Loucy (cell line): ENCODE measurements around the gene LYZ.

Experiments
- H2AFZ ChIP-seq: fragments of 200-600 bp; sonication (generic); 2 replicates; pipeline ENCODE4 v1.6.0; 2016; ENCODE audit warnings: antibody characterized with exemption, mild to moderate bottlenecking, low read length, moderate library complexity
- H3F3A ChIP-seq: fragments of 200-600 bp; 2 replicates; pipeline ENCODE4 v1.6.0; 2016; ENCODE audit warnings: antibody characterized with exemption, low read depth, mild to moderate bottlenecking
- H3K27me3 ChIP-seq: fragments of 200-600 bp; sonication (generic); 2 replicates; pipeline ENCODE4 v1.6.1; 2014; ENCODE audit warnings: low read length, mild to moderate bottlenecking; ENCODE audit not compliant: insufficient read depth, poor library complexity, severe bottlenecking
- H3K36me3 ChIP-seq: fragments of 200-600 bp; sonication (generic); 2 replicates; pipeline ENCODE4 v1.6.1; 2016; ENCODE audit warnings: low read length; ENCODE audit not compliant: insufficient read depth
- H3K4me1 ChIP-seq: fragments of 200-600 bp; sonication (generic); 2 replicates; pipeline ENCODE4 v1.5.1; 2014; ENCODE audit warnings: low read length, mild to moderate bottlenecking; ENCODE audit not compliant: insufficient read depth, poor library complexity, severe bottlenecking
- H3K4me2 ChIP-seq: fragments of 200-600 bp; sonication (generic); 2 replicates; pipeline ENCODE4 v1.6.0; 2014; ENCODE audit warnings: antibody characterized with exemption, low read length, low read depth, mild to moderate bottlenecking; ENCODE audit not compliant: poor library complexity, severe bottlenecking
- H3K4me3 ChIP-seq: fragments of 200-600 bp; sonication (generic); 2 replicates; pipeline ENCODE4 v1.5.1; 2014; ENCODE audit warnings: low read length, mild to moderate bottlenecking, mixed read lengths; ENCODE audit not compliant: poor library complexity, severe bottlenecking
- H3K79me2 ChIP-seq: fragments of 200-600 bp; sonication (generic); 2 replicates; pipeline ENCODE4 v1.6.1; 2014; ENCODE audit warnings: low read length; ENCODE audit not compliant: insufficient read depth
- H3K9ac ChIP-seq: fragments of 200-600 bp; sonication (generic); 2 replicates; pipeline ENCODE4 v1.6.0; 2014; ENCODE audit warnings: mild to moderate bottlenecking, low read depth, low read length, moderate library complexity; ENCODE audit not compliant: poor library complexity, severe bottlenecking
- H3K9me2 ChIP-seq: fragments of 200-600 bp; sonication (generic); replicated peaks from 2 replicates; pipeline ENCODE4 v1.6.1; 2016; ENCODE audit warnings: low read depth, low read length, mixed read lengths
- H3K9me3 ChIP-seq: fragments of 200-600 bp; sonication (generic); 2 replicates; pipeline ENCODE4 v1.6.1; 2014; ENCODE audit warnings: mild to moderate bottlenecking, antibody characterized with exemption, low read length, low read depth; ENCODE audit not compliant: insufficient read depth
- H4K20me1 ChIP-seq: fragments of 200-600 bp; sonication (generic); 2 replicates; pipeline ENCODE4 v1.6.0; 2014; ENCODE audit warnings: antibody characterized with exemption, low read length, mild to moderate bottlenecking; ENCODE audit not compliant: insufficient read depth, poor library complexity, severe bottlenecking
- EZH2phosphoT487 ChIP-seq: fragments of 200-600 bp; IDR thresholded peaks from 2 replicates; pipeline ENCODE4 v1.6.1; 2018; ENCODE audit warnings: antibody characterized with exemption, mild to moderate bottlenecking, moderate library complexity, borderline replicate concordance
- TF ChIP-seq, protein P1 (sequence below): fragments of 200-600 bp; sonication (generic); conservative IDR thresholded peaks from 2 replicates; pipeline ENCODE4 v1.5.1; 2014; ENCODE audit warnings: mild to moderate bottlenecking, antibody characterized with exemption, low read length

Gene LYZ

DNA sequence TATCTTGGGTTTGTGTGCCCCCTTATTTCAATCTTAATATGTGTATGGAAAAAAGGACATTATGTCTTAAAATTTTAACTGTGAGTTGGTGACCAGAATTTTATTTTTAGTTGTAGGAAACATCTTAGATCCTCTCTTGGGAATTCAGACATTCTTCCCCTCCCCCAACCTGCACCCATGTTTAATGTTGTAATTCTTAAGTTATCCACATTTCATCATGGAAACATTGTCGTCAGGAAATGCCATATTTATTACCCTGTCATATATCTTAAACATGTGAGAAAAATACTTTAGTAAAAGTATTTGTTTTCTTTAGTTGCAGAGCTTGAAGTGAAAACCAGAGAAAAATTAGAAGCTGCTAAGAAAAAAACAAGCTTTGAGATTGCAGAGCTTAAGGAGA, 41.6 kb downstream of the LYZ start:
- Histone ChIP-seq H3K9me2 (no peaks in the 10 kb centered on the region), H3K4me1 (no peaks in the 10 kb centered on the region), H2AFZ (no peak overlapping the region), H4K20me1 (no peaks in the 10 kb centered on the region), H3K79me2 (peaks cover 18% of the 10 kb centered on the region), H3K4me2 (no peak overlapping the region), H3K4me3 (no peak overlapping the region), H3K9me3 (no peaks in the 10 kb centered on the region), H3K36me3 (peaks cover 61% of the 10 kb centered on the region), H3F3A (no peaks in the 10 kb centered on the region; the same call in 1 of the 2 replicates), H3K9ac (no peak overlapping the region), H3K27me3 (no peaks in the 10 kb centered on the region)
- TF ChIP-seq, protein P1, sequence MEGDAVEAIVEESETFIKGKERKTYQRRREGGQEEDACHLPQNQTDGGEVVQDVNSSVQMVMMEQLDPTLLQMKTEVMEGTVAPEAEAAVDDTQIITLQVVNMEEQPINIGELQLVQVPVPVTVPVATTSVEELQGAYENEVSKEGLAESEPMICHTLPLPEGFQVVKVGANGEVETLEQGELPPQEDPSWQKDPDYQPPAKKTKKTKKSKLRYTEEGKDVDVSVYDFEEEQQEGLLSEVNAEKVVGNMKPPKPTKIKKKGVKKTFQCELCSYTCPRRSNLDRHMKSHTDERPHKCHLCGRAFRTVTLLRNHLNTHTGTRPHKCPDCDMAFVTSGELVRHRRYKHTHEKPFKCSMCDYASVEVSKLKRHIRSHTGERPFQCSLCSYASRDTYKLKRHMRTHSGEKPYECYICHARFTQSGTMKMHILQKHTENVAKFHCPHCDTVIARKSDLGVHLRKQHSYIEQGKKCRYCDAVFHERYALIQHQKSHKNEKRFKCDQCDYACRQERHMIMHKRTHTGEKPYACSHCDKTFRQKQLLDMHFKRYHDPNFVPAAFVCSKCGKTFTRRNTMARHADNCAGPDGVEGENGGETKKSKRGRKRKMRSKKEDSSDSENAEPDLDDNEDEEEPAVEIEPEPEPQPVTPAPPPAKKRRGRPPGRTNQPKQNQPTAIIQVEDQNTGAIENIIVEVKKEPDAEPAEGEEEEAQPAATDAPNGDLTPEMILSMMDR = no peak
- TF ChIP-seq EZH2phosphoT487 = no peak

DNA sequence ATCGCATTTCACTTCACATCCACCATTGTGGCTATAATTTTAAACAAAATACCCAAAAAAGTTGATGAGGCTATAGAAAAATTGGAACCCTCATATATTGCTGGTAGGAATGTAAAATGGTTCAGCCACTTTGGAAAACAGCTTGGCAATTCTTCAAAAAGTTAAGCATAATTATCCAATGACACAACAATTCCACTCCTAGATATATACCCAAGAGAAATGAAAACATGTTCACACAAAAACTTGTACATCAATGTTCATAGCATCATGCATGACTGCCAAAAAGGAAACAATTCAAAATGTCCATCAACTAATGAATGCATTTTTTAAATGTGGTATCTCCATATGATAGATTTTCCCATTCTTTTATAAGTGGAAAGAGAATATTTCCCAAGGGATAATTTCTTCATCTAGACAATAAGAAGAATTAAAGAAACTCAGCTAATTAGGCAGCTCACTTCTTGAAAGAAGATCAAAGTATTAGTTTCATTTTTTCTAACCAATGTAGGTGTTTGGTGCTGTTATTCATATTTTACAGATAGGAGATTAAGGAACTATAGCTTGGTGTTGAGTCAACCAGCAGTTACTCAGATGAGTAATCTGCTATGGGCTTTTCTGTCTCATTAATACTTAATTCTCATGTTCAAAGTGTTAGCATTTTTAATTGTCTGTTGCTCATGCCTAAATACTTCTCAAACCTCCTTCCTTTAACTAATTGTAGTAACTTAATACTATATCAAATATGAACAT, 44.2 kb downstream of the LYZ start:
- Histone ChIP-seq H3F3A (no peaks in the 10 kb centered on the region), H3K36me3 (peaks cover 57% of the 10 kb centered on the region), H3K4me2 (no peak overlapping the region), H2AFZ (no peak overlapping the region), H3K4me3 (no peak overlapping the region), H3K9me3 (no peaks in the 10 kb centered on the region; the same call in 1 of the 2 replicates), H3K27me3 (no peaks in the 10 kb centered on the region), H3K79me2 (peaks cover 6% of the 10 kb centered on the region; the same call in 1 of the 2 replicates), H4K20me1 (no peaks in the 10 kb centered on the region), H3K4me1 (no peaks in the 10 kb centered on the region), H3K9ac (no peak overlapping the region), H3K9me2 (no peaks in the 10 kb centered on the region)
- TF ChIP-seq, protein P1 = no peak
- no peak for TF ChIP-seq EZH2phosphoT487

DNA sequence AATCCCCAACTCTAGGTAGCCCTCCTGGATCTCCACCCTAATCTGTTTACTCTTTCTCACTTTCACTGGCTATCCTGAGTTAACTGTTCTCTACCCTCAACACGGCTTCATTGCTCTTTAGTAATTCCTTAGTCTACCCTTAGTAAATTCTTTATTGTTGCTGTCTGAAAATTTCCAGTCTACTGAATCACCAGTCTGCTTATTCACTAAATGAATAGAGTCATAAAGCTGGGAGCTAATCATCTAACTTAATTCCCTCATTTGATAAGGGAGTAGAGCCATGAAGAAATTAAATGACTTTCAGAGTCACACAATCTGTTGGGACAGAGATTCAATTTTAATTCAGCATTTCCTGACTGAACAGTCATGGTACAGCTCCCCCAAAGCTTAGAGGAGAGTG, 47.9 kb downstream of the LYZ start:
- Histone ChIP-seq H3K9me2 (no peaks in the 10 kb centered on the region), H2AFZ (no peak overlapping the region), H3K4me2 (no peak overlapping the region), H4K20me1 (no peaks in the 10 kb centered on the region), H3F3A (no peaks in the 10 kb centered on the region), H3K9ac (no peak overlapping the region), H3K27me3 (no peaks in the 10 kb centered on the region), H3K79me2 (no peaks in the 10 kb centered on the region), H3K4me1 (no peaks in the 10 kb centered on the region), H3K9me3 (no peaks in the 10 kb centered on the region; the same call in 1 of the 2 replicates), H3K36me3 (peaks cover 44% of the 10 kb centered on the region; the same call in 1 of the 2 replicates), H3K4me3 (no peak overlapping the region)
- TF ChIP-seq, protein P1 = no peak
- TF ChIP-seq EZH2phosphoT487 = no peak
